ENCODE measurements around the gene NFE2L2.

The NFE2L2 gene

DNA sequence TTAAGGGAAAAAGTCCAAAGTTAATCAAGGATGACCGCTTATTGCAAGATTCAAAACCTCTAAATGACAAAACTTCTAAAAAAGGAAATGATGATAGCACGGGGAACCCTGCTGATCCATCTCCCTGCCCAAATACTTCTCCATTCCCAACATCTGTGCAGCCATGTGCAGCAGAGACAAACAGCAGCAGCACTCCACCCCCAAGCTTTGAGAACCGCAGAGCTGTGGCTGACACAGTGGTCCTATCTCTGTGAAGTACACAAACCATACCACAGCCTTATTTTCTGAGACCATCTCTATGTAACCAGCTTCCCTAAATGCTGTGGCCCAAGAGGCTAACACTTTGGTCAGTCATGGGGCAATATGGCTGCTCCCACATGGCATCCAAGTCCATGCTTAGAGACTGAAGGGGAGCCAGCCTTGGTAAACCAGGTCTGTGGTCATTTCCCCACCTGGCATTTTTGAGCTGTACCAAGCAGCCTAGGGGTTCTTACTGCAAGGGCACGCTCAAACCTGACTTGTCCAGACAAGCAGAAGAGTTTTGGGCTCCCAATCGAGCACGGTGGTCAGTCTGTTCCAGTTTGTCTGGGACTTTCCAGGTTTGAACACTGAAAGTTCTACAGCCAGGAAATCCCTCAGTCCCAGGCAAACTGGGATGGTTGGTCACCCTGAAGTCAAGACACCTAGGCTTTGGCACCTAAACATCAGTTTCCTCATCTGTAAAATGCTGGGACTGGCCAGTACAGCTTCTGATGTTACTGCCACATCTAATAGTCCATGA is 17.1 kb upstream of the NFE2L2 start:
- H3K36me3 ChIP-seq (replicated peaks; ENCODE audit: insufficient read depth, low read length): no peaks in the 10 kb centered on the region
- no peak for DNase-seq
- H3K27ac ChIP-seq (ENCODE audit: low read length): no peak overlapping the region
- H3K9me2 ChIP-seq (replicated peaks; ENCODE audit: insufficient read depth, low read length): no peaks in the 10 kb centered on the region
- H3K4me3 ChIP-seq (ENCODE audit: low read length): no peak overlapping the region
- H3F3A ChIP-seq (ENCODE audit: insufficient read depth, low read length): no peaks in the 10 kb centered on the region
- no peak overlapping the region for H2AFZ ChIP-seq (ENCODE audit: low read length)
- TF ChIP-seq EZH2phosphoT487 (IDR thresholded peaks at IDR 0.05; ENCODE audit: low read length) (no peak), EZH2 (optimal IDR thresholded peaks at IDR 0.05; ENCODE audit: low read depth, low read length) (no peak)
- TF ChIP-seq, protein P1, sequence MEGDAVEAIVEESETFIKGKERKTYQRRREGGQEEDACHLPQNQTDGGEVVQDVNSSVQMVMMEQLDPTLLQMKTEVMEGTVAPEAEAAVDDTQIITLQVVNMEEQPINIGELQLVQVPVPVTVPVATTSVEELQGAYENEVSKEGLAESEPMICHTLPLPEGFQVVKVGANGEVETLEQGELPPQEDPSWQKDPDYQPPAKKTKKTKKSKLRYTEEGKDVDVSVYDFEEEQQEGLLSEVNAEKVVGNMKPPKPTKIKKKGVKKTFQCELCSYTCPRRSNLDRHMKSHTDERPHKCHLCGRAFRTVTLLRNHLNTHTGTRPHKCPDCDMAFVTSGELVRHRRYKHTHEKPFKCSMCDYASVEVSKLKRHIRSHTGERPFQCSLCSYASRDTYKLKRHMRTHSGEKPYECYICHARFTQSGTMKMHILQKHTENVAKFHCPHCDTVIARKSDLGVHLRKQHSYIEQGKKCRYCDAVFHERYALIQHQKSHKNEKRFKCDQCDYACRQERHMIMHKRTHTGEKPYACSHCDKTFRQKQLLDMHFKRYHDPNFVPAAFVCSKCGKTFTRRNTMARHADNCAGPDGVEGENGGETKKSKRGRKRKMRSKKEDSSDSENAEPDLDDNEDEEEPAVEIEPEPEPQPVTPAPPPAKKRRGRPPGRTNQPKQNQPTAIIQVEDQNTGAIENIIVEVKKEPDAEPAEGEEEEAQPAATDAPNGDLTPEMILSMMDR (IDR thresholded peaks at IDR 0.05; ENCODE audit: low read length): no peak
- no peaks in the 10 kb centered on the region for H3K27me3 ChIP-seq (replicated peaks; ENCODE audit: insufficient read depth, low read length)
- H3K4me2 ChIP-seq (ENCODE audit: low read depth, low read length): no peak overlapping the region
- no peaks in the 10 kb centered on the region for H3K79me2 ChIP-seq (ENCODE audit: low read length)
- H3K4me1 ChIP-seq (ENCODE audit: low read length): peaks cover 11% of the 10 kb centered on the region; the same call in 1 of the 2 replicates
- H4K20me1 ChIP-seq (ENCODE audit: insufficient read depth, low read length): no peaks in the 10 kb centered on the region
- H3K9me3 ChIP-seq (replicated peaks; ENCODE audit: insufficient read depth, low read length): no peaks in the 10 kb centered on the region
- no peak overlapping the region for H3K9ac ChIP-seq (ENCODE audit: low read length)

DNA sequence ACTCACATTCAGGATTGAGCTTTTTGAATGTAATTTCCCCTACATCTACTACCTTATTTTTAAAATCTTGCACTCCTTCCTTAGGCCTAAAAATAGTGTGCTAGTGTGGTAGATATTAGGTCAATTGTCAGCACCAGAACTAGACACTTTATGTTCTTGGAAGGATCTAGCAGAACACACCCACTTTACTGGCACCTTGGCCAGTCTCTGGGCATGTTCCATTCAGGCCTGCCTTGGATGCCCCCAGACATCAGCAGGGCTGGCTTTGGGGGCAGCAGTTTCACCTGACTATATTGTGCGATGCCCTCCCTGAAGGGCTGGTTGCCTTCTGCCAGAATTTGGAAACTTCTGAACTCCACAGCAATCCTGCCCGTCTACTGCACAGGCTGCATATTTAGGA is 15.3 kb upstream of the NFE2L2 start:
- Histone ChIP-seq H3K27ac (ENCODE audit: low read length) (no peak overlapping the region), H3K4me1 (ENCODE audit: low read length) (peaks cover 11% of the 10 kb centered on the region; the same call in 1 of the 2 replicates), H3K36me3 (replicated peaks; ENCODE audit: insufficient read depth, low read length) (no peaks in the 10 kb centered on the region)

DNA sequence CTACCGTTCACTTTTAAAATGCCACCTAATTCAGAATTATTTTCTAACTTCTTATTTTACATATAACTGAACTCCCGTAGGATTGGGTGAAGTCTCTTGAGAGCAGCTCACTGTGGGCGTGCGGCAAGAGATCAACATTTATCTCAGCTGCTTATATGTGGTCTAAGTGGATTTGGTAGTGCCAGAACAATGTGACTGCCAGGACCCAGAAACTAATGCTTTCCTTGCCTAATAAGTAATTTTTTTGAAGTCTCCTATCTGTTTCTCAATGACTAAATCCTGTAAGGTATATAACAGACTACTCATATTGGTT is 11.2 kb upstream of the NFE2L2 start:
- Histone ChIP-seq H3K9me2 (replicated peaks; ENCODE audit: insufficient read depth, low read length) (no peaks in the 10 kb centered on the region), H2AFZ (ENCODE audit: low read length) (no peak overlapping the region), H3K79me2 (ENCODE audit: low read length) (no peaks in the 10 kb centered on the region), H3K4me3 (ENCODE audit: low read length) (no peak overlapping the region), H3K36me3 (replicated peaks; ENCODE audit: insufficient read depth, low read length) (no peaks in the 10 kb centered on the region), H3K9ac (ENCODE audit: low read length) (no peak overlapping the region), H3K27me3 (replicated peaks; ENCODE audit: insufficient read depth, low read length) (no peaks in the 10 kb centered on the region), H4K20me1 (ENCODE audit: insufficient read depth, low read length) (no peaks in the 10 kb centered on the region), H3K4me1 (ENCODE audit: low read length) (peaks cover 11% of the 10 kb centered on the region), H3K4me2 (ENCODE audit: low read depth, low read length) (no peak overlapping the region), H3F3A (ENCODE audit: insufficient read depth, low read length) (no peaks in the 10 kb centered on the region), H3K27ac (ENCODE audit: low read length) (no peak overlapping the region), H3K9me3 (replicated peaks; ENCODE audit: insufficient read depth, low read length) (no peaks in the 10 kb centered on the region)
- TF ChIP-seq EZH2 (optimal IDR thresholded peaks at IDR 0.05; ENCODE audit: low read depth, low read length) (no peak), EZH2phosphoT487 (IDR thresholded peaks at IDR 0.05; ENCODE audit: low read length) (no peak)
- TF ChIP-seq, protein P1 (IDR thresholded peaks at IDR 0.05; ENCODE audit: low read length): no peak
- DNase-seq: no peak

More for the DNA sequence above, 15.3 kb upstream of the NFE2L2 start:
- Histone ChIP-seq H2AFZ (ENCODE audit: low read length) (no peak overlapping the region), H3K4me3 (ENCODE audit: low read length) (no peak overlapping the region), H3K9me2 (replicated peaks; ENCODE audit: insufficient read depth, low read length) (no peaks in the 10 kb centered on the region), H3K9ac (ENCODE audit: low read length) (no peak overlapping the region), H3F3A (ENCODE audit: insufficient read depth, low read length) (no peaks in the 10 kb centered on the region), H3K4me2 (ENCODE audit: low read depth, low read length) (no peak overlapping the region), H3K27me3 (replicated peaks; ENCODE audit: insufficient read depth, low read length) (no peaks in the 10 kb centered on the region), H3K9me3 (replicated peaks; ENCODE audit: insufficient read depth, low read length) (no peaks in the 10 kb centered on the region), H3K79me2 (ENCODE audit: low read length) (no peaks in the 10 kb centered on the region), H4K20me1 (ENCODE audit: insufficient read depth, low read length) (no peaks in the 10 kb centered on the region)
- TF ChIP-seq, protein P1 (IDR thresholded peaks at IDR 0.05; ENCODE audit: low read length): no peak
- no peak for TF ChIP-seq EZH2 (optimal IDR thresholded peaks at IDR 0.05; ENCODE audit: low read depth, low read length)
- TF ChIP-seq EZH2phosphoT487 (IDR thresholded peaks at IDR 0.05; ENCODE audit: low read length): no peak
- no peak for DNase-seq

Measured in MM.1S (cell line).